GM19025 (cell line): Measurements from ENCODE around the gene PITRM1.
"Not testable (repeated sequence)": the region's sequence is repeated elsewhere in the genome, so short reads cannot be mapped to it uniquely, and the experiment has no call there.

Source experiments
- ATAC-seq: cut with Tn5 transposase; IDR thresholded peaks from one replicate; pipeline ENCODE4 v1.9.1; 2021; ENCODE audit warnings: mild to moderate bottlenecking, low read depth, moderate library complexity; ENCODE audit not compliant: unreplicated experiment

Gene PITRM1, protein sequence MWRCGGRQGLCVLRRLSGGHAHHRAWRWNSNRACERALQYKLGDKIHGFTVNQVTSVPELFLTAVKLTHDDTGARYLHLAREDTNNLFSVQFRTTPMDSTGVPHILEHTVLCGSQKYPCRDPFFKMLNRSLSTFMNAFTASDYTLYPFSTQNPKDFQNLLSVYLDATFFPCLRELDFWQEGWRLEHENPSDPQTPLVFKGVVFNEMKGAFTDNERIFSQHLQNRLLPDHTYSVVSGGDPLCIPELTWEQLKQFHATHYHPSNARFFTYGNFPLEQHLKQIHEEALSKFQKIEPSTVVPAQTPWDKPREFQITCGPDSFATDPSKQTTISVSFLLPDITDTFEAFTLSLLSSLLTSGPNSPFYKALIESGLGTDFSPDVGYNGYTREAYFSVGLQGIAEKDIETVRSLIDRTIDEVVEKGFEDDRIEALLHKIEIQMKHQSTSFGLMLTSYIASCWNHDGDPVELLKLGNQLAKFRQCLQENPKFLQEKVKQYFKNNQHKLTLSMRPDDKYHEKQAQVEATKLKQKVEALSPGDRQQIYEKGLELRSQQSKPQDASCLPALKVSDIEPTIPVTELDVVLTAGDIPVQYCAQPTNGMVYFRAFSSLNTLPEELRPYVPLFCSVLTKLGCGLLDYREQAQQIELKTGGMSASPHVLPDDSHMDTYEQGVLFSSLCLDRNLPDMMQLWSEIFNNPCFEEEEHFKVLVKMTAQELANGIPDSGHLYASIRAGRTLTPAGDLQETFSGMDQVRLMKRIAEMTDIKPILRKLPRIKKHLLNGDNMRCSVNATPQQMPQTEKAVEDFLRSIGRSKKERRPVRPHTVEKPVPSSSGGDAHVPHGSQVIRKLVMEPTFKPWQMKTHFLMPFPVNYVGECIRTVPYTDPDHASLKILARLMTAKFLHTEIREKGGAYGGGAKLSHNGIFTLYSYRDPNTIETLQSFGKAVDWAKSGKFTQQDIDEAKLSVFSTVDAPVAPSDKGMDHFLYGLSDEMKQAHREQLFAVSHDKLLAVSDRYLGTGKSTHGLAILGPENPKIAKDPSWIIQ

DNA sequence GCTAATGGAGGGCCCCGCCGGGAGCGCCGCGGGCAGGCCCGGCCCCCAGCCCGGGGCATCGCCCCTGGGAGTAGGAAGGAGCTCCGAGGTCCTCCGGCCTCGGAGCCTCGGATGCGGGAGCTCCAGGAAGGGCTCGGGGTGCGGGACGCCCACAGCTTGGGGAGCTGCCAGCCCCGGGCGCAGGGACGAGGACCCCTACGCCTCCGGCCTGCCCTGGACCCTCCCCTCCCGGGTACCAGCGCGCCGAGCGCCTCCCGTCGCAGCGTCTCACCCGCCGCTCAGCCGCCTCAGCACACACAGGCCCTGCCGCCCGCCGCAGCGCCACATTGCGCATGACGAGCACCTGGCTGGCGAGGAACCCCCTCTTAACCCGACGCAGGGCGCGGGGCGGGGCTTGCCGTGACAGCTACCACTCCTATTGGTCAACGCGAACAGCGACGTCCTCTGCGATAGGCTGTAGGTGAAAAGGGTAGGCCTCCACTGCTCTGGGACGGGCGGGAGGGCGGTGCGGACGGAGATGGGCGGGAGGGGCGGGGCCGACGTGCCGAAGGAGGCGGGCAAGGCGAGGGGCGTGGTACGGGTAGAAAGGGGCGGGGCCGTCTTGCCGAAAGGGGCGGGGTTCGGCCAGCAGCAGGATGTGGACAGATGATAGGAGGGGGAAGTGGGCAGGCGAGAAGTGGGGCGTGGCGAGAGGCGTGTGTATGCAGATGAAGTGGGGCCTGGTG lies at the start of gene PITRM1:
TSS of gene PITRM1 (minus strand) at position 337 of the 725 bp plus-strand sequence. CDS start at position 327, 10 bp downstream.
- peak; percentile 95 for ATAC-seq

DNA sequence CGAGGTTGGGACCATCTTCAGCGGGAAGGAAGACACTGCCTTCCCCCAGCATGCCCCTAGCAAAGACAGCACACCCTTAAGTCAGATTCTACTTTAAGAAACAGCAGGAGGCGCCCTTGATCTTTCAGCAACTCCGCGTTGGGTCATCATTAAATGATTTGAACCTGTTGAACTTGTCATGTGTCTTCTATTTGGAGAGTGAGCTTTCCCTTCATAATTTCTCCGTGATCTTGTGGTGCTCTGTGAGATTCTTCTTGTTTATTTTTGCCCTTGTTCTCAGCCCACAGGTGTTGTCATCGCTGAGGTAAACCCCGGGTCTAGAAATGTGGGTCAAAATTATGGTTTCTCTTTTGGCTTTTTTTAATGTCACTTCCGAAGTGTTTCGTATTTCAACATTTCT lies 49.5 kb upstream of the PITRM1 start:
- ATAC-seq: no peak

DNA sequence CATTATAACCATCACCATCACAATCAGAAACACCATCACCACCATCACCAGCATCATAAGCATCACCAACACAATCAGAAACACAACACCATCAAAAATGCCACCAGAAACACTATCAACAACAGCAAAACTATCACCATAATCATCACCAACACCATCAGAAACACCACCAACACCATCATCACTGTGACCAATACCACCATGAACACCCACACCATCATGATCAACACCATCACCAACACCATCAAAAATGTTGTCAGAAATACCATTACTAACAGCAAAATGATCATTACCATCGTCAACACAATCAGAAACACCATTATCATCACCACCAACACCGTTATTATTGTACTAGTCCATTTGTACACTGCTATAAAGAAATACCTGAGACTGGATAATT lies 49.0 kb upstream of the PITRM1 start:
- not testable (repeated sequence) for ATAC-seq

DNA sequence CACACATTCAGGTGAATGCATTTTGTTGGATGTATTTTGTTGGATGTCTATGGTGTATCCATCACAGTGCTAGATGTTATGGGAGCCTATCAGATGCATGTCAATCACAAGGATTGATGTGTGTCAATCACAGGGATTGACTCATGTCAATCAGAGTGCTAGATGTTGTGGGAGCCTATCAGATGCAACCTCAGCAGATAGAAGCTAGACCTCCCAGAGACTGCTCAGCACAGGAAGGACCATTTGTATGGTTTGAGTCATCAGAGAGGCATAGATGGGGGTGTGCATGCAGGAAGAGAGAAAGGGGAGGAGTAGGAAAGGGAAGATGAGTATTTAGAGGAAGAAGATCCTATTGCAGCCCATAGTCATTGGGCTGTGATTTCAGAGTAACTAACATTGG lies 48.3 kb upstream of the PITRM1 start:
- ATAC-seq: no peak

DNA sequence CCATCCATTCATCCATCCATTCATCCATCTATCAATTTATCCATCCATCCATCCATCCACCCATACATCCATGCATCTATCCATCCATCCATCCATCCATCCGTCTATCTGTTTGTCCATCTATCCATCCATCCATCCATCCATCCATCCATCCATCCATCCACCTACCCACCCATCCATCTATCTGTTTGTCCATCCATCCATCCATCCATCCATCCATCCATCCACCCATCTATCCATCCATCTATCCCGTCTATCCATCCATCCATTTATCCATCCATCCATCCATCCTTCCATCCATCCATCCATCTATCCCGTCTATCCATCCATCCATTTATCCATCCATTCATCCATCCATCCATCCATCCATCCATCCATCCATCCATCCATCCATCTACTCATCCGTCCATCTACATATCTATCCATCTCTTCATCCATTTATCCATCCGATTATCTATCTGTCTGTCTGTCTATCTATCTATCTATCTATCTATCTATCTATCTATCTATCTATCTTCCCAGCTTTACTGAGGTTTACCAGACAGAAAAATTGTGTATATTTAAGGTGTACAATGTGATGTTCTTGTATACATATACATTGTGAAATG lies 46.5 kb upstream of the PITRM1 start:
- ATAC-seq: not testable (repeated sequence)

DNA sequence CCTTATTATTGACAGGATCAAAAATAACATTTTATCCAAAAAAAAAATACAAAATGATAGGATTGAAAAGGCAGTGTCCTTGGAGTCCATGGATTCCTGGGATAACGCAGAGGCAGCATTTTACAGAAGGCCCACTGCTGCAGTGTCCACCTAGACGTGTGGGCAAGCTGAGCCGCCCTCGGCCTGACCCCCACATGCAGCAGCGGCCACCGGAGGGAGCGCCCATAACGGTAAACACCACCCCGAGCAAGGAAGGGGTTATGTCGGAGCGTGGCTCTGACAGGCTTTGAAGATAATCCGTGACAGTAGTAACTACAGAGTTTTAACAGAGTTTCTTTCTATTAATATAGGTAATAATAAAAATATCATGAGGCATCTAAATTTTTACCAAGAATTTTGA lies 45.3 kb upstream of the PITRM1 start:
- ATAC-seq: no peak

DNA sequence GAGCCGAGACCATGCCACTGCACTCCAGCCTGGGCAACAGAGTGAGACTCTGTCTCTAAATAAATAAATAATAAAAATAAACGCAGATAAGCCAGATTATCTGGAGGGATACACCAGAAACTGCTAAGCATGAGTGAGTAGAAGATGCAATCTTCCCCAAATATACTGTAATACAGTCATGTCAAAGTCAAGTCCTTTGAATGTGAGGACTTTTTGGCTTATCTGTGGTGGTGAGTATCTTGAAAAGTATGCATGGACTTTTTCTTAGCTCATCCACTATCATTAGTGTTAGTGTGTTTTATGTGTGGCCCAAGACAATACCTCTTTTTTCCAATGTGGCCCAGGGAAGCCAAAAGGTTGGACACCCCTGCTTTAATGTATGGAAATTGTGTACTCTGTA lies 44.7 kb upstream of the PITRM1 start:
- no peak for ATAC-seq

DNA sequence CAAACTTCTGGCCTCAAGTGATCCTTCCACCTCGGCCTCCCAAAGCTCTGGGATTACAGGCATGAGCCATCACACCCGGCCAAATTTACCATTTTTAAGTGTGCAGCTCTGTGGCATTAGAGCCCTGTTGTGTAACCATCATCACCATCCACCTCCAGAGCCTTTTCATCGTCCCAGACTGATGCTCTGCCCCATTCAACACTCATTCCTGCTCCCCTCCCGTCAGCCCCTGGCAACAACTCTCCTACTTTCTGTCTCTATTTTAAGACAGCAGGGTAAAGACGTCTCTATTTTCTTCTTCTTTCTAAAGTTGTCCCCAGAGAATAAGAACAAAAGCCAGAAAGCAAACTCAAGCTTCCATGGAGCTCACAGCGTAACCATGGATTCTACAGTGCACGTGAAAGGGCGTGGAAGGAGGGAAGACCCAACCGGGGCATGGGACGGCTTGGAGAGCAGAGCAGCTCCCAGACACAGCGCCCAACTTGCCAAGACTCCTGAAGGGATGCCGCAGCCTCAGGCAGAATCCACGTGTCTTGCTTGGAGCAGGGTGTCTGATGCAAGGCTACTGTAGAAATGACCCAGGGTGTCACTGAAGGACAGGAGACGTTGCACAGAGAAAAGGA lies 42.7 kb upstream of the PITRM1 start:
- no peak for ATAC-seq

DNA sequence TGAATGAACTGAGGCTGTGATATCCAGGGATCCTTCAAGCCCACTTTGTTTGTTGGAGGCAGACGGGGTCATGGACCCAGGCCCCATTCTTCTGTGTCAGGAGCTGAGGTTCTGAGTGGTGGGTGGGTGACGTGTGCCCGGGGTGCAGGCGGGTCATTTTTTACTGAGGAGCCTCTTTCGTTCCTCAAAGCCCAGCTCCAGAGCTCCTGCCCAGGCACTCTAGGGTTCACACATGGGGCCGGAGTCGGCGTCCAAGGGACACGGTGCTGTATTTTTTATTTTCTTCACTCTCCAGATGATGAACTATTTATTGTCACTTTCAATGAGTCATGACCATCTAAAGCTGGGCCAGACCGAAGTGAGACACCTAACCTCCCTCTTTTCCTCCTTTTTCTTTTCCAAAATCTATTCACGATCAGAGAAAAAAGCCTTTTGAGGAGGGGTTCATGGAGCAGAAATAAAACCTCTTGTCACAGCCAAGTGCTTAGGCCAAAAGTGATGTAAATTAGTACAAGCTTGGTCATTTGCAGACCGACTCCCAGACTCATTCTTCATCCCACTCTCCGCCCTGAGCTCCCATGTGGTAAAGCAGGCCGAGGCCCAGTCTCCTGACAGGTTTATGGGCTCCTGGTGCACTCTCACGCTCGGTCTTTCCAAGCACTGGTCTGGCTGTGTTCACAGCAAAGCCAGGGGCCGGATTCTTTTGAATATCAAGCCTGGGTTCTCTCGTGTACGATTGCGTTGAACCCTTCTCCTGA lies 41.4 kb upstream of the PITRM1 start:
- ATAC-seq: no peak

DNA sequence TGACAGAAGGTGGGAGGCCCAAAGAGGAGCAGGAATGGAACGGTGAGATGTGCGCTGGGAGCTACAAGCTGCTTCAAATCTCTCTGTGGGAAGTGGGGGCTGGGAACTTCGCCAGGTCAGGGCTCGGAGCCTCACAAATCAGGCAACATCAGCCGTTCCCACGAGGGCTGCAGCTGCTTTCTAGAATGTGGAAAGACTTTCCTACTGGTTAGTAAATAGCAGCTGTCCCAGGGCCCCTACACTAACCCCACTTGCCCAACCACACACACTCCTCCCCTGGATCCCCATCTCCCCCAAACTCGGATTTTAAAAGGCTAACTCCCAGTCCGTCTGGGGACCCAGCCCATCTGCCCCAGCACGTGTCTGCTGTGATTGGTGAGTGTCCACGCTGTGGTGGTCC lies 40.6 kb upstream of the PITRM1 start:
- ATAC-seq: no peak

DNA sequence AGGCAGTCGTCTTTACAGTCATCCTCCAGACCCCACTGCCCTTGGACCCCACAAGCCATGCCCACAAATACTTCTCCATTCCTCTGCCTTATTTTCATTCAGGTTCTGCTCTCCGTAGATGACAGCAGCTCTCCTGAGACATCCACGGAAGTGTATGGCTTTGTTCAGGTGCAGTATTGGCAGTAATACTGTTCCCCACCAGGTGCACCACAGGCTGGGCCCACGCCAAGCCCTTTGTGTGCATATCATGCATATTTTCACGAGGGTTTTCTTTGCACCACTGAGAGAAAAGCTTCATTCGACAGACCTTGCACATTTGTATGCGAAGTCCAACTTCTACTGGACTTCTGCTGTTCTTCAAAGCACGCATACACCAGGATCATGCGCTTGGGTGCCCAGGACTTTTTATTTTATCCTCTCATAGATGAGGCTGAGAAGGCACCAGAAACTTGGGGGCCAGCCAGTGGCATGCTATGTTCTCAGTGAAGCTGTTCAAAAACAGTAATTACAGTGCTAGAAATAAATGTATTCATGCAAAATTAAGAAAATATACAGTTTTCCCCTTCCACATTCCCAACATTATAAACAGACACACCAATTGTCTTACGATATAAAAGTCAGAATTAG lies 37.8 kb upstream of the PITRM1 start:
- no peak for ATAC-seq

DNA sequence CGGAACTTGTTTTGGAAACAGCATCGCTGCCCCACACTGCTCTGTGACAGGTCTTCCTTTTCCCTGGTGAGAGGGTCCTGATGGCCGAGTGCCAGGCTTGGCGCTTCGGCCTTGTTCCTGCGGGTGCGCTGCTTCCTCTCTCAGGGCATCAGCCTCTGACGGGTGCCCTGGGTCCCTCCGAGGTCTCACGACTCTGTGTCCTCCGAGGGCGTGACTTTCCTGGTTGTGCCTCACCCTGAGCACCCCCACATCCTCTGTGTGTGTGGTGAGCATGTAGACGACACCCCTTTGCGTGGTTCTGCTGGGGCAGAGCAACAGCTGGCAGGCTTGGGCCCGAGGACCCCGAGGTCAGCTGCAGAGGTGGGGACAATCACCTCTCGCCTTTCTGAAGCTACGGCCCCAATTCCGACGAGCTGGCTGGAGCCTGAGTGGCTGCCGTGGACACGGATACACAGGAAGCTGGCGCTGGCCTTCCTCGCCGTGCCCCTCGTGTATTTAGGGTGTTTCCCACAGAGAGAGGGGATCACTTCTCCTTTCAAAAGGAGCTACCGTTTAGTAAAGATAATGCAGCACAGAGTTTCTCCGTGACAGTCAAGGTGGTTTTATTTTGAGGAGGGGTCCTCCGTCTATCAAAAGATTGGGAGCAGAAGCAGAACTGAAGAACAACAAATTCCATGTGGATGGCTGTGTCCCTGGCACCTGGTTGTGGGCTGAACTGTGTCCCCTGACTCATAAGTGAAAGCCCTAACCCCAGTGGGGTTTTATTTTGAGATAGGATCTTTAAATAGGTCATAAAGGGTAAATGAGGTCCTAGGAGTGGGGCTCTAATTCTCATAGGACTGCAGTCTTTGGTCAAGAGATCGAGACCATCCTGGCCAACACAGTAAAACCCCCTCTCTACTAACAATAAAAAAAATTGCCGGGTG lies 36.2 kb upstream of the PITRM1 start:
- no peak for ATAC-seq

DNA sequence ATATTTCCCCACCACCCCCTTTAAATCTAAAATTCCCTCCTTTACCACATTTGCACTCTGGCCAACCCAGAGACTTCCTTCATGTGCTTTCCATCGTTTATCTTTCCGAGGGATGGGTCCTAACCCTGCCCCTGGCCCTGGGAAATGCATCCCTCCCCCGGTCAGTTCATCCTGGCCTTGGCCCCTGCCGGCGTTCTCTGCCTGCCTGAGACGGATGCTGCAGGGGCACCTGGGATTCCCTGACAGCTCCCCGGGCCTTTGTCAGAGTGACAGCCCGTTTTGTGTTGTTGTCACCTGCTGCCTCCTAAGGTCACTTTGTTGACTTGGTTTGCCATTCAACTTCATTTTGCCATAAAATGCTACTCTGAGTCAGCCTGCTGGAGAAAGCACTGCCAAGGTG lies 34.8 kb upstream of the PITRM1 start:
- no peak for ATAC-seq

DNA sequence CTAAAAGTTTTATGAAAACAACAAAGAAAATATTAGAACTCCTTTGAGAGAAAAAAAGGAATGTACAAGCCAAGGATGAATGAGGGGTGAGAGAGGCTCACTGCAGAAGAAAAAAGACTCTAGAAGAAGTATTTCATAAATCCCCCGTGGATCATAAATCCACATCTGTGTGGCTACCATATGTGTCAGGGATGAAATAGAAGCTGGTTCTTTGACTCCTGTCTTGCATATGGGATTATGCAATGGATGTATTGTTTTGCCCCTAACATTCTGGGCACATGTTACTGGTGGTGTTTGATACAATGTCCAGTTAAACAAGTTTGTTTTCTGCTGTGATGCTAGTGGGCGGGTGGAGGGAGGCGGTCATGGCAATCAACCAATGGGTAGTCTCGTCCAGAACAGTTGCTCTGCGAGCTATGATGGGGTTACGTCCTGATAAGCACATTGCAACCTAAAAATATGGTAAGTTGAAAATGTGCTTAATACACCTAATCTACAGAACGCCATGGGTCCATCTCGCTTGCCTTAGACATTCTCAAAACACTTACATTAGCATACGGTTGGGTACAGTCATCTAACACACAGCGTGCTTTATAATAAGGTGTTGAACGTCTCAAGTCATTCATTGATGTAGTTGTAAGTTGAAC lies 34.1 kb upstream of the PITRM1 start:
- ATAC-seq: no peak

DNA sequence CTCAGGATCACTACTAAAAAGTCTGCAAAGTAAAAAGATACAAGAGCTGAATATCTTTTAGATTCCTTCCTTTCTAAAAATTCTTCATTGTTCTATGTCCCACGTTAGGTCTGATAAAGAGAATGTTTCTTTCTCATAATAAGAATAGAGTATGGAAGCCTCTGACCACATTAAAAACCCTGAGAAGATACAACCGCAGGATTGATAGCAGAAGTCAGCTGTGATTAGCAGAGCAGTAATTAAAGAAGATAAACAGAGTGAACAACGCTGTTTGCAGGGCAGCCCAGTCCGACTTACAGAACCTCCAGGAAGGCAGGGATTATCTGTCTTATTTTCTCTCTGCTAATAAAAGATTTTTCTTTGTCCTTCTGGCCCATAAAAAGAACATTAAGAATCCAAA lies 31.4 kb upstream of the PITRM1 start:
- no peak for ATAC-seq

DNA sequence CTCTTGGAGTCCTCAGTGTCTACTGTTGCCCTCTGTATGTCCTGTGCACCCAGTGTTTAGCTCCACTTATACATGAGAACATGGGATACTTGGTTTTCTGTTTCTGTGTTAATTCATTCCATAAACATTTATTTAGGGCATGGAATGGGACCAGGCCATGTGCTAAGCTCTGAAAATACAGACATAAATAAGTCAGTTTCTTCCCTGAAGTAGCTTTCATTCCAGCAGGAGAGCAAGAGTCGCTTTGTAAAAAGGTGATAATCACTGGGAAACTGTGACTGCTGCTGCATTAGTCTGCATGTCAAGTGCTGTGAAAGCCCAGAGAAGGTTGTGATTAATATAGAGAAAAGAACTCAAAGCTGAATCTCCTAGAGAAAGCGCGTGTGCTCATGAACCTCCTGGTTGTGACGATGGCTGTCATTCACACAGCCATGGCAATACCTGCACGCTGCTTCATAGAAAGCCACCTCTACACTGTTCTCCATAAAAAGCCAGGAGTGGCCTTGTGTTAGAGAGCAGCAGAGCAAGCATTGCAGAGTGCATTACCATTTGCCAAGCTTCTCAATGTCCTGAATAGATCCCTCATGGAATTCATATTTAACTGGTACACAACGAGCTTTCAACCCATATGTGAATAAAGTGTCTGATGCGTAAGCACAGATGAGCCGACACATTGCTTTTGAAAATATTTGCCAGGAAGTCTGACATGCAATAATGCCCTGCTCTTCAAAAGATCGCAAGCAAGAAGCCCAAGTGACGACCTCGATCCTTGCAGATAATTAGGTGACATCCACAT lies 30.6 kb upstream of the PITRM1 start:
- no peak for ATAC-seq
